GM23338 (cell line): Measurements from ENCODE around the gene AREL1. TPM values are rescaled to one million over a fixed set of nuclear protein-coding genes. Genes with fewer than 3 reads are reported as not detected.

Experiments used
- ATAC-seq: fragments of 200-7000 bp; cut with Tn5 transposase; 3 replicates; pipeline ENCODE4 v1.9.1; 2020
- DNase-seq: peaks from one replicate; pipeline ENCODE4 v3.0.0-alpha.2; 2015; ENCODE audit warnings: low spot score
- H2AFZ ChIP-seq: fragments of 200-600 bp; sonication (generic); 2 replicates; pipeline ENCODE4 v1.8.0; 2016; ENCODE audit warnings: antibody characterized with exemption, mild to moderate bottlenecking, moderate library complexity
- H3F3A ChIP-seq: fragments of 200-600 bp; sonication (generic); replicated peaks from 2 replicates; pipeline ENCODE4 v1.8.0; 2017; ENCODE audit warnings: antibody characterized with exemption, mixed run types, low read depth
- H3K27ac ChIP-seq: fragments of 200-600 bp; sonication (generic); 2 replicates; pipeline ENCODE4 v1.6.1; 2016; ENCODE audit warnings: low read depth
- H3K27me3 ChIP-seq: fragments of 200-600 bp; sonication (generic); 2 replicates; pipeline ENCODE4 v1.8.0; 2016; ENCODE audit warnings: mild to moderate bottlenecking, mixed run types, moderate library complexity; ENCODE audit not compliant: insufficient read depth
- H3K36me3 ChIP-seq: fragments of 200-600 bp; sonication (generic); 2 replicates; pipeline ENCODE4 v1.8.0; 2016; ENCODE audit warnings: mild to moderate bottlenecking; ENCODE audit not compliant: insufficient read depth
- H3K4me1 ChIP-seq: fragments of 200-600 bp; sonication (generic); 2 replicates; pipeline ENCODE4 v1.8.0; 2016; ENCODE audit warnings: mild to moderate bottlenecking, moderate library complexity; ENCODE audit not compliant: insufficient read depth
- H3K4me2 ChIP-seq: fragments of 200-600 bp; sonication (generic); 2 replicates; pipeline ENCODE4 v1.7.1; 2017; ENCODE audit warnings: mixed run types
- H3K4me3 ChIP-seq: fragments of 200-600 bp; sonication (generic); 2 replicates; pipeline ENCODE4 v1.6.1; 2016; ENCODE audit warnings: mixed run types
- H3K79me2 ChIP-seq: fragments of 200-600 bp; sonication (generic); replicated peaks from 2 replicates; pipeline ENCODE4 v1.8.0; 2017; ENCODE audit warnings: mild to moderate bottlenecking; ENCODE audit not compliant: insufficient read depth
- H3K9me2 ChIP-seq: fragments of 200-600 bp; sonication (generic); 2 replicates; pipeline ENCODE4 v1.8.0; 2017; ENCODE audit not compliant: insufficient read depth
- H4K20me1 ChIP-seq: fragments of 200-600 bp; sonication (generic); replicated peaks from 2 replicates; pipeline ENCODE4 v1.8.0; 2017; ENCODE audit warnings: mild to moderate bottlenecking; ENCODE audit not compliant: insufficient read depth
- H3K27ac Mint-ChIP-seq: 2 replicates; pipeline ENCODE4 v1.8.0; 2020; ENCODE audit warnings: inconsistent platforms, mild to moderate bottlenecking, moderate library complexity, mixed read lengths
- H3K27me3 Mint-ChIP-seq: 3 replicates; pipeline ENCODE4 v1.8.0; 2022; ENCODE audit warnings: low read depth, mild to moderate bottlenecking, moderate library complexity, mixed read lengths, inconsistent platforms; ENCODE audit not compliant: insufficient read depth, poor library complexity
- H3K36me3 Mint-ChIP-seq: 3 replicates; pipeline ENCODE4 v1.8.0; 2021; ENCODE audit warnings: low read depth, mild to moderate bottlenecking, inconsistent platforms, moderate library complexity, mixed read lengths
- H3K4me1 Mint-ChIP-seq: 3 replicates; pipeline ENCODE4 v1.8.0; 2020; ENCODE audit warnings: mild to moderate bottlenecking, inconsistent platforms, mixed read lengths
- H3K4me3 Mint-ChIP-seq: 3 replicates; pipeline ENCODE4 v1.8.0; 2021; ENCODE audit warnings: moderate library complexity, mild to moderate bottlenecking, inconsistent platforms, mixed read lengths
- H3K9me3 Mint-ChIP-seq: 3 replicates; pipeline ENCODE4 v1.8.0; 2020; ENCODE audit warnings: moderate library complexity, mild to moderate bottlenecking, inconsistent platforms, mixed read lengths
- CREB1 ChIP-seq: fragments of 250-450 bp; sonication (Bioruptor Pico); IDR thresholded peaks from 2 replicates; pipeline ENCODE4 v1.5.0; 2020; ENCODE audit warnings: low read depth, mild to moderate bottlenecking, moderate library complexity
- ETS1 ChIP-seq: IDR thresholded peaks from 2 replicates; pipeline ENCODE4 v1.6.1; 2016; ENCODE audit warnings: antibody characterized with exemption
- EZH2 ChIP-seq: fragments of 200-600 bp; sonication (generic); IDR thresholded peaks from one replicate; pipeline ENCODE4 v1.8.0; 2017; ENCODE audit warnings: antibody characterized with exemption, mild to moderate bottlenecking, low read depth; ENCODE audit not compliant: unreplicated experiment
- EZH2phosphoT487 ChIP-seq: fragments of 200-600 bp; sonication (generic); IDR thresholded peaks from one replicate; pipeline ENCODE4 v1.8.1; 2018; ENCODE audit warnings: antibody characterized with exemption; ENCODE audit not compliant: unreplicated experiment
- JUNB ChIP-seq: IDR thresholded peaks from one replicate; pipeline ENCODE4 v1.6.1; 2016; ENCODE audit warnings: antibody characterized with exemption; ENCODE audit not compliant: unreplicated experiment
- NANOG ChIP-seq: IDR thresholded peaks from 2 replicates; pipeline ENCODE4 v1.6.1; 2016; ENCODE audit warnings: antibody characterized with exemption, borderline replicate concordance
- POLR2AphosphoS5 ChIP-seq: IDR thresholded peaks from 2 replicates; pipeline ENCODE4 v1.6.1; 2016; ENCODE audit warnings: antibody characterized with exemption, low read depth
- REST ChIP-seq: IDR thresholded peaks from one replicate; pipeline ENCODE4 v1.6.1; 2018; ENCODE audit warnings: antibody characterized with exemption; ENCODE audit not compliant: unreplicated experiment
- STAT1 ChIP-seq: IDR thresholded peaks from one replicate; pipeline ENCODE4 v1.6.1; 2016; ENCODE audit warnings: antibody characterized with exemption; ENCODE audit not compliant: unreplicated experiment
- ZNF114 ChIP-seq: fragments of 250-450 bp; sonication (Bioruptor Pico); IDR thresholded peaks from 2 replicates; pipeline ENCODE4 v1.5.0; 2020; ENCODE audit warnings: mild to moderate bottlenecking, moderate library complexity
- ZNF331 ChIP-seq: fragments of 250-450 bp; sonication (Bioruptor Pico); IDR thresholded peaks from 2 replicates; pipeline ENCODE4 v1.5.0; 2020; ENCODE audit warnings: low read depth, mild to moderate bottlenecking, moderate library complexity
- polyA plus RNA-seq: library from polyadenylated mRNA; unstranded; fragments of >200 nt; fragmentation: Nextera tagmentation; extraction: Ambion mirVana; gene quantifications from 2 replicates; pipeline ENCODE4 v1.2.1, GENCODE V29; 2016
- total RNA-seq: library from RNA; depleted of rRNA; stranded (reverse); fragments of >200 nt; shearing (Covaris generic); gene quantifications from 2 replicates; pipeline ENCODE4 v1.2.3, GENCODE V29; 2014
- TF ChIP-seq, protein P1 (sequence below), 2 experiments: fragments of 200-600 bp in 1 of 2; sonication (generic) in 1 of 2; conservative IDR thresholded peaks; 2 replicates each; pipeline versions ENCODE4 v1.5.1 to v1.6.1; 2016 to 2017; ENCODE audit warnings: antibody characterized with exemption in 2 of 2, low read depth in 2 of 2, mild to moderate bottlenecking in 2 of 2, moderate library complexity in 1 of 2
- TF ChIP-seq, protein P2 (sequence below): fragments of 250-450 bp; sonication (Bioruptor Pico); IDR thresholded peaks from 2 replicates; pipeline ENCODE4 v1.5.0; 2020; ENCODE audit warnings: mild to moderate bottlenecking, moderate library complexity

AREL1 gene
- total and polyA plus RNA-seq, 2 experiments from 2014 or later, result 7.5 to 23.6 TPM

- Histone ChIP-seq H3K36me3 (no peaks in the 10 kb centered on the region), H3K79me2 (peaks cover 74% of the 10 kb centered on the region), H2AFZ (no peak overlapping the region), H3K4me3 (no peak overlapping the region), H3K27me3 (no peaks in the 10 kb centered on the region), H3K4me2 (no peak overlapping the region), H3K9me2 (no peaks in the 10 kb centered on the region), H4K20me1 (no peaks in the 10 kb centered on the region; the same call in 1 of the 2 replicates), H3K4me1 (no peaks in the 10 kb centered on the region), H3F3A (no peaks in the 10 kb centered on the region), H3K27ac (no peak overlapping the region)
- TF ChIP-seq POLR2AphosphoS5, result no peak
- no peak for TF ChIP-seq ZNF114 (CRISPR knock-in tag)
- TF ChIP-seq REST, result no peak
- no peak for TF ChIP-seq NANOG
- TF ChIP-seq, protein P1, sequence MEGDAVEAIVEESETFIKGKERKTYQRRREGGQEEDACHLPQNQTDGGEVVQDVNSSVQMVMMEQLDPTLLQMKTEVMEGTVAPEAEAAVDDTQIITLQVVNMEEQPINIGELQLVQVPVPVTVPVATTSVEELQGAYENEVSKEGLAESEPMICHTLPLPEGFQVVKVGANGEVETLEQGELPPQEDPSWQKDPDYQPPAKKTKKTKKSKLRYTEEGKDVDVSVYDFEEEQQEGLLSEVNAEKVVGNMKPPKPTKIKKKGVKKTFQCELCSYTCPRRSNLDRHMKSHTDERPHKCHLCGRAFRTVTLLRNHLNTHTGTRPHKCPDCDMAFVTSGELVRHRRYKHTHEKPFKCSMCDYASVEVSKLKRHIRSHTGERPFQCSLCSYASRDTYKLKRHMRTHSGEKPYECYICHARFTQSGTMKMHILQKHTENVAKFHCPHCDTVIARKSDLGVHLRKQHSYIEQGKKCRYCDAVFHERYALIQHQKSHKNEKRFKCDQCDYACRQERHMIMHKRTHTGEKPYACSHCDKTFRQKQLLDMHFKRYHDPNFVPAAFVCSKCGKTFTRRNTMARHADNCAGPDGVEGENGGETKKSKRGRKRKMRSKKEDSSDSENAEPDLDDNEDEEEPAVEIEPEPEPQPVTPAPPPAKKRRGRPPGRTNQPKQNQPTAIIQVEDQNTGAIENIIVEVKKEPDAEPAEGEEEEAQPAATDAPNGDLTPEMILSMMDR (conservative IDR thresholded peaks at IDR 0.05; ENCODE audit: low read depth in 2 of 2), result no peak
- TF ChIP-seq, protein P2, sequence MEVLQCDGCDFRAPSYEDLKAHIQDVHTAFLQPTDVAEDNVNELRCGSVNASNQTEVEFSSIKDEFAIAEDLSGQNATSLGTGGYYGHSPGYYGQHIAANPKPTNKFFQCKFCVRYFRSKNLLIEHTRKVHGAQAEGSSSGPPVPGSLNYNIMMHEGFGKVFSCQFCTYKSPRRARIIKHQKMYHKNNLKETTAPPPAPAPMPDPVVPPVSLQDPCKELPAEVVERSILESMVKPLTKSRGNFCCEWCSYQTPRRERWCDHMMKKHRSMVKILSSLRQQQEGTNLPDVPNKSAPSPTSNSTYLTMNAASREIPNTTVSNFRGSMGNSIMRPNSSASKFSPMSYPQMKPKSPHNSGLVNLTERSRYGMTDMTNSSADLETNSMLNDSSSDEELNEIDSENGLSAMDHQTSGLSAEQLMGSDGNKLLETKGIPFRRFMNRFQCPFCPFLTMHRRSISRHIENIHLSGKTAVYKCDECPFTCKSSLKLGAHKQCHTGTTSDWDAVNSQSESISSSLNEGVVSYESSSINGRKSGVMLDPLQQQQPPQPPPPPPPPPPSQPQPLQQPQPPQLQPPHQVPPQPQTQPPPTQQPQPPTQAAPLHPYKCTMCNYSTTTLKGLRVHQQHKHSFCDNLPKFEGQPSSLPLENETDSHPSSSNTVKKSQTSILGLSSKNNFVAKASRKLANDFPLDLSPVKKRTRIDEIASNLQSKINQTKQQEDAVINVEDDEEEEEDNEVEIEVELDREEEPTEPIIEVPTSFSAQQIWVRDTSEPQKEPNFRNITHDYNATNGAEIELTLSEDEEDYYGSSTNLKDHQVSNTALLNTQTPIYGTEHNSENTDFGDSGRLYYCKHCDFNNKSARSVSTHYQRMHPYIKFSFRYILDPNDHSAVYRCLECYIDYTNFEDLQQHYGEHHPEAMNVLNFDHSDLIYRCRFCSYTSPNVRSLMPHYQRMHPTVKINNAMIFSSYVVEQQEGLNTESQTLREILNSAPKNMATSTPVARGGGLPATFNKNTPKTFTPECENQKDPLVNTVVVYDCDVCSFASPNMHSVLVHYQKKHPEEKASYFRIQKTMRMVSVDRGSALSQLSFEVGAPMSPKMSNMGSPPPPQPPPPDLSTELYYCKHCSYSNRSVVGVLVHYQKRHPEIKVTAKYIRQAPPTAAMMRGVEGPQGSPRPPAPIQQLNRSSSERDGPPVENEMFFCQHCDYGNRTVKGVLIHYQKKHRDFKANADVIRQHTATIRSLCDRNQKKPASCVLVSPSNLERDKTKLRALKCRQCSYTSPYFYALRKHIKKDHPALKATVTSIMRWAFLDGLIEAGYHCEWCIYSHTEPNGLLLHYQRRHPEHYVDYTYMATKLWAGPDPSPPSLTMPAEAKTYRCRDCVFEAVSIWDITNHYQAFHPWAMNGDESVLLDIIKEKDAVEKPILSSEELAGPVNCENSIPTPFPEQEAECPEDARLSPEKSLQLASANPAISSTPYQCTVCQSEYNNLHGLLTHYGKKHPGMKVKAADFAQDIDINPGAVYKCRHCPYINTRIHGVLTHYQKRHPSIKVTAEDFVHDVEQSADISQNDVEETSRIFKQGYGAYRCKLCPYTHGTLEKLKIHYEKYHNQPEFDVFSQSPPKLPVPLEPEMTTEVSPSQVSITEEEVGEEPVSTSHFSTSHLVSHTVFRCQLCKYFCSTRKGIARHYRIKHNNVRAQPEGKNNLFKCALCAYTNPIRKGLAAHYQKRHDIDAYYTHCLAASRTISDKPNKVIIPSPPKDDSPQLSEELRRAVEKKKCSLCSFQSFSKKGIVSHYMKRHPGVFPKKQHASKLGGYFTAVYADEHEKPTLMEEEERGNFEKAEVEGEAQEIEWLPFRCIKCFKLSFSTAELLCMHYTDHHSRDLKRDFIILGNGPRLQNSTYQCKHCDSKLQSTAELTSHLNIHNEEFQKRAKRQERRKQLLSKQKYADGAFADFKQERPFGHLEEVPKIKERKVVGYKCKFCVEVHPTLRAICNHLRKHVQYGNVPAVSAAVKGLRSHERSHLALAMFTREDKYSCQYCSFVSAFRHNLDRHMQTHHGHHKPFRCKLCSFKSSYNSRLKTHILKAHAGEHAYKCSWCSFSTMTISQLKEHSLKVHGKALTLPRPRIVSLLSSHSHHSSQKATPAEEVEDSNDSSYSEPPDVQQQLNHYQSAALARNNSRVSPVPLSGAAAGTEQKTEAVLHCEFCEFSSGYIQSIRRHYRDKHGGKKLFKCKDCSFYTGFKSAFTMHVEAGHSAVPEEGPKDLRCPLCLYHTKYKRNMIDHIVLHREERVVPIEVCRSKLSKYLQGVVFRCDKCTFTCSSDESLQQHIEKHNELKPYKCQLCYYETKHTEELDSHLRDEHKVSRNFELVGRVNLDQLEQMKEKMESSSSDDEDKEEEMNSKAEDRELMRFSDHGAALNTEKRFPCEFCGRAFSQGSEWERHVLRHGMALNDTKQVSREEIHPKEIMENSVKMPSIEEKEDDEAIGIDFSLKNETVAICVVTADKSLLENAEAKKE (CRISPR knock-in tag), result no peak
- no peak for TF ChIP-seq ZNF331 (CRISPR knock-in tag)
- TF ChIP-seq EZH2, result no peak
- no peak for TF ChIP-seq JUNB
- no peak for TF ChIP-seq STAT1
- no peak for TF ChIP-seq ETS1
- TF ChIP-seq CREB1 (CRISPR knock-in tag), result no peak
- no peak for TF ChIP-seq EZH2phosphoT487
- Mint-ChIP-seq H3K27ac (no peak overlapping the region), H3K27me3 (no peaks in the 10 kb centered on the region), H3K4me3 (no peak overlapping the region), H3K36me3 (peaks cover 15% of the 10 kb centered on the region), H3K4me1 (no peaks in the 10 kb centered on the region), H3K9me3 (peaks cover 15% of the 10 kb centered on the region)
- DNase-seq, result no peak
- ATAC-seq, result no peak
These were observed 15.9 kb downstream of the AREL1 start for GRCh38 chr14:74697011-74697410.
